Umbilical cord (tissue), 2 donors: ENCODE data around the gene UHRF1. TPM values are rescaled to one million over a fixed set of nuclear protein-coding genes. Genes with fewer than 3 reads are reported as not detected.
"Not testable (repeated sequence)": the region's sequence is repeated elsewhere in the genome, so short reads cannot be mapped to it uniquely, and the experiment has no call there.

Source experiments
- DNase-seq: peaks from one replicate; pipeline ENCODE4 v3.0.0-alpha.2; 2015; ENCODE audit warnings: low spot score
- total RNA-seq: library from RNA; depleted of rRNA; stranded (reverse); fragments of >200 nt; gene quantifications from one replicate; pipeline ENCODE4 v1.2.3, GENCODE V29; 2014; ENCODE audit warnings: low replicate concordance; ENCODE audit not compliant: insufficient read depth

UHRF1 gene
- total RNA-seq, 1 donor from 2014 or later, result 4.6 TPM

DNA sequence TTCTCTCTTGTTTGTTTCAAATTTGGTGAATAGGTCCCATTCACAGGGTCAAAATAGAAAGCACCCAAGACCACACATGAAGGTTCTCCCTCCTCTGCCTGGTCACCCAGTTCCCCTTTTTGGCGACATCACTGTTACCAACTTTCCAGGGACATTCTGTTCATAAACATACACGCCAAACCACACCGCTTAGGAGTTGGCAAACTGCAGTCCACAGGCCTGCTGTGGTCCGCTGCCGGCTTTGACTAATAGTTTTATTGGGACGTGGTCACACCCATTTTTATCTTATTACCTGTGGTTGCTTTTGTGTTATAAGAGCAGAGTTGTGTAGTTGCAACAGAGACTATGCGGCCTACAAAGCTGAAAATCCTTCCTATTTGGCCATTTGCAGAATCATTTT is 24.2 kb downstream of the UHRF1 start:
- DNase-seq, result no peak

- no peak for DNase-seq
Measured at GRCh38 chr19:4935444-4935843, 26.1 kb downstream of the UHRF1 start.

DNA sequence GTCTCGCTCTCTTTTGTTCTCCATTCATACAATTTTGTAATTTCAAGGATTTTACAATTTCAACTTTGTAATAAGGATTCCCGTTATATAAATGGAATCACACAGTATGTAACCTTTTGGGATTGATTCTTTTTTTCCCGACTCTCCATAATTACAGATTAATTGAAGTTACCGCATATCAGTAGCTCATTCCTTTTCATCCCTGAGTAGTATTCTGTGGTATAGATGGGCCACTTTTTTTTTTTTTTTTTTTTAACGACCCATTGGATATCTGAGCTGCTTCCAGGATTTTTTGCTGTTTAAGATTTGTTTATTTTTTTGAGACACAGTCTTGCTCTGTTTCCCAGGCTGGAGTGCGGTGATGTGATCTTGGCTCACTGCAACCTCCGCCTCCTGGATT is 27.8 kb downstream of the UHRF1 start:
- no peak for DNase-seq

GRCh38 chr19:4938461-4938860 is 29.2 kb downstream of the UHRF1 start:
- not testable (repeated sequence) for DNase-seq

DNA sequence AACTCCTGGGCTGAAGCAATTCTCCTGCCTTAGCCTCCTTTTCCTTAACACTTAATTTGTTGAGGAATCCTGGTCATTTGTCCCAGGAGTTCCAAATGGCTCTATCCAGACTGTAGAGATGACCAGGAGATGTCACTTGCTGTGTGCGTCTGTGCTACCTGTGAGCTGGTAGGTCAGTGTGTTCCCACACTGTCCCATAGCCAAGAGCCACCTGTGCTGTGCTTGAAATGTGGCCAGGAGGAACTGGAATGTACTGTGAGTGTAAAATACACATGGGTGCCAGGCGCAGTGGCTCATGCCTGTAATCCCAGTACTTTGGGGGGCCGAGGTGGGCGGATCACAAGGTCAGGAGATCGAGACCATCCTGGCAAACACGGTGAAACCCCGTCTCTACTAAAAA is 30.2 kb downstream of the UHRF1 start:
- DNase-seq, result no peak

DNA sequence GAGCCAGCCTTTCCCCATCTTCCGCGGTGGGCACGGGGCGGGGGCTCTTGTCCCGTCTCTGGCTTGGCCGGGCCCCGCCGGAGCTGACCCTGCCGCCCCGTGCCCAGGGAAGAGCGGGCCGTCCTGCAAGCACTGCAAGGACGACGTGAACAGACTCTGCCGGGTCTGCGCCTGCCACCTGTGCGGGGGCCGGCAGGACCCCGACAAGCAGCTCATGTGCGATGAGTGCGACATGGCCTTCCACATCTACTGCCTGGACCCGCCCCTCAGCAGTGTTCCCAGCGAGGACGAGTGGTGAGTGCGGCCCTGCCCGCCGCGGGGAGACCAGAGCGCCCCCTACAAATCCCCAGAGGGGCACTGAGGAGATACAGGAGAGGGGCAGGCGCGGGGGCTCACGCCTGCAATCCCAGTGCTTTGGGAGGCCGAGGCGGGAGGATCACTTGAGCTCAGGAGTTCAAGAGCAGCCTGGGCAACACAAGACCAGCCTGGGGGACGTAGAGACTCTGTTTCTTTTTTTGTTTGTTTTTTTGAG is 32.4 kb downstream of the UHRF1 start:
- DNase-seq, result not testable (repeated sequence)

DNA sequence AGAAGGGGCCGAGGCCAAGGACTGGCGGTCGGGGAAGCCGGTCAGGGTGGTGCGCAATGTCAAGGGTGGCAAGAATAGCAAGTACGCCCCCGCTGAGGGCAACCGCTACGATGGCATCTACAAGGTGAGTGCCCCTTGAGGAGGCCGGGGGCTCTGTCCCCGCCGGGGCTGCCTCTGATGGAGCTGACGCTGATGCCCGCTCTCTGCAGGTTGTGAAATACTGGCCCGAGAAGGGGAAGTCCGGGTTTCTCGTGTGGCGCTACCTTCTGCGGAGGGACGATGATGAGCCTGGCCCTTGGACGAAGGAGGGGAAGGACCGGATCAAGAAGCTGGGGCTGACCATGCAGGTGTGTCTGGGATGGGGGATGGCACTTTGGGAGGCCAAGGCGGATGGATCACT is 41.3 kb downstream of the UHRF1 start:
- not testable (repeated sequence) for DNase-seq

- no peak for DNase-seq
Measured at GRCh38 chr19:4951656-4952055, 42.4 kb downstream of the UHRF1 start.

- DNase-seq, result no peak
Measured at GRCh38 chr19:4952945-4953344, 43.6 kb downstream of the UHRF1 start.

DNA sequence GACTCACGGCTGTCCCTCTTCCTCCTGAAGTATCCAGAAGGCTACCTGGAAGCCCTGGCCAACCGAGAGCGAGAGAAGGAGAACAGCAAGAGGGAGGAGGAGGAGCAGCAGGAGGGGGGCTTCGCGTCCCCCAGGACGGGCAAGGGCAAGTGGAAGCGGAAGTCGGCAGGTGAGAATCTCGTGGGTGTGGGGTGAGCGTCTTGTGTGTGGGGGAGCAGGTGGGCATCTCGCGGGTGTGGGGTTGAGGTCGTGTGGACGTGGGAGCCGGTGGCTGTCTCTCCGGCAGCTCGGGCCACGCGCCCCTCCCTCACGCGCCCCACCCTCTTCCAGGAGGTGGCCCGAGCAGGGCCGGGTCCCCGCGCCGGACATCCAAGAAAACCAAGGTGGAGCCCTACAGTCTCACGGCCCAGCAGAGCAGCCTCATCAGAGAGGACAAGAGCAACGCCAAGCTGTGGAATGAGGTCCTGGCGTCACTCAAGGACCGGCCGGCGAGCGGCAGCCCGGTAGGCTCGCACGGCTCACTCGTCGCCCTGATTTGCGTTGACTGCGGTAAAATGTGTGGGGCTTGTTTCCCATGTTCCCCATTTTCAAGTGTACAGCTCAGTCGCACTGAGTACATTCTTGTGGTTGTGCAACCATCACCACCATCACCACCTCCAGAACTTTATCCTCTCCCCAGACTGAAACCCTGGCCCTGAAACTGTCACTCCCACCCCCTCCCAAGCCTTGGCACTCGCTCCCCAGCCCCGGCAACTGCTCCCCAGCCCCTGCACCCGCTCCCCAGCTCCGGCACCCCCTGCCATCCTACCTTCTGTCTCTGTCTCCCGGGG is 45.2 kb downstream of the UHRF1 start:
- DNase-seq, result not testable (repeated sequence)

GRCh38 chr19:4955274-4955673 is 46.0 kb downstream of the UHRF1 start:
- no peak for DNase-seq

GRCh38 chr19:4957981-4958380 is 48.7 kb downstream of the UHRF1 start:
- no peak for DNase-seq

DNA sequence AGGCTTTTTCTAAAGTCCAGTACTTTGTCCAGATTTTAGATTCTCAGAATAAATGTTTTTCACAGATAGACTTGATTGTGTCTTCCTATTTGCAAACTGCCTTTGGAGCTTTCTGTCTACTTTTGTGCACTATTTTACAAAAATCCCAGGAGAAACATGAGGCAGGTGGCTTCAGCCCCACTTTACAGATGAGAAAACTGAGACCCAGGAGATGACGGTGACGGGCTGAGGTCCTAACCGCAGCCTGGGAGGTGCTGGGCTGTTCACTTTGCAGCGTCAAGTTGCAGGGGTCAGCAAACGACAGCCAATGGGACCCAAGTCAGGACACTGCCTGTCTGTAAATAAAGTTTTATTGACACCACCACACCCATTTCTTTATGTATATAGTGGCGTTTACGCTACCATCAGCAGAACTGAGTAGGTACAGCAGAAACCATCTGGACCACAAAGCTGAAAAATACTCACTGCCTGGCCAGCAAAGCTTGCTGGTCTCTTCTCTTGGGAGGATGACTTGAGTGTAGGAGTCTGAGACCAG is 52.9 kb downstream of the UHRF1 start:
- DNase-seq, result no peak

DNA sequence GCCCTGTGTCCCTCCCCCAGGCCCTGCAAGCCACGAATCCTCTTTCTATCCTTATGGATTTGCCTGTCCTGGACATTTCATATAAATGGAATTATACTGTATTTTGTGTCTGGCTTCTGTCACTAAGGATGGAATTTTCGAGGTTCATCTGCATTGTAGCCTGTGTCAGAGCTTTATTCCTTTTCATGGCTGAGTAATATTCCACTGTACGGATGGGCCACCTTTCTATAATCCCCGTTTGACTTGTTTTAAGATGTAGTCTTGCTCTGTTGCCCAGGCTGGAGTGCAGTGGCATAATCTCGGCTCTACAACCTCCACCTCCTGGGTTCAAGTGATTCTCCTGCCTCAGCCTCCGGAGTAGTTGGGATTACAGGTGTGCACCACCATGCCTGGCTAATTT is 55.8 kb downstream of the UHRF1 start:
- DNase-seq, result no peak

DNA sequence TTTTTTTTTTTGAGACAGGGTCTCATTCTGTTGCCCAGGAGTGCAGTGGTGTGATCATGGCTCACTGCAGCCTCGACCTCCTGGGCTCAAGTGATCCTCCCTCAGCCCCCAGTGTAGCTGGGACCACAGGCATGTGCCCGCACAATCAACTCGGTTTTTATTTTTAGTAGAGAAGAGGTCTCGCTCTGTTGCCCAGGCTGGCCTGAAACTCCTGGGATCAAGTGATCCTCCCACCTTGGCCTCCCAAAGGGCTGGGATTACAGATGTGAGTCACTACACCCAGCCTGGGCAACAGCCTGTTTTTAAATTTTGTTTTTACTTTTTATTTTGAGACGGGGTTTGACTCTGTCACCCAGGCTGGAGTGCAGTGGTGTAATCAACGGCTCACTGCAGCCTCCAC is 57.3 kb downstream of the UHRF1 start:
- no peak for DNase-seq

DNA sequence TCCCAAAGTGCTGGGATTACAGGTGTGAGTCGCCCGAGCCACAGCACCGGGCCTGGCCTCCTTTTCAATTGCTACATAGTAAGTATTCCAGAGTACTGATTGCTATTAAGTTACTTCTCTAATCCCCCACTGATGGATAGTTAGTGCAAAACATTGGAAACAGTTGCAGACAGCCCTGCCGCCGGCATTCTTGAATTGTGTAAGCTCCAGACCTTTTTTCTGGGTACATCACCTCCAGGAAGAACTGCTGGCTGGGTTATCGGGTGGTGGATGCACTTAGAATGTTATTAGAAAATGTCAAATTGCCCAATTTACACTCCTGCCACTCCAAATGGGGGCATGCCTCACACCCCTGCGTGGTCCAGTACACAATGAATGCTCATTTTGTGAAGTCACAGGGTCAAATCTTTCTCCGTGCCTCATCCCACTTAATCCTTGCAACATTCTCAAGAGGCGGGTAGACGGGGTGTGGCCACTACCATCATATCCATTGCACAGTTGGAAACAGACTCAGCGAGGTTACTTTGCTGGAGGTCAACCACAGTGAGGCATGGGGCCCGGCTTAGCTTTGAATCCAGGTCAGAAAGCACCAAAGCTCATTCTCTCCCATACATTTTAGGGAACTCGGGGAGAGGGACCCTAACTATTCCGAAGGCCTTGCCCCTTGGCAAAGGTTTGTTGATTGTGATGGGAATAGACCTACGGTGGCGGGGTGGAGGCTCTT is 58.6 kb downstream of the UHRF1 start:
- DNase-seq, result peak; percentile 49

- peak; percentile 99 for DNase-seq
Measured at GRCh38 chr19:4968462-4969291, 59.4 kb downstream of the UHRF1 start, which contains the start of gene KDM4B. Gene KDM4B, plus strand, starts transcription at chr19:4969113. Its CDS starts 63,778 bp downstream, at chr19:5032891.

- DNase-seq, result no peak
Measured at GRCh38 chr19:4969292-4969771, 60.0 kb downstream of the UHRF1 start.

GRCh38 chr19:4969772-4970531 is 60.7 kb downstream of the UHRF1 start:
- no peak for DNase-seq
